GM23338 (cell line): ENCODE data around the gene SMG7. TPM values are rescaled to one million over a fixed set of nuclear protein-coding genes. Genes with fewer than 3 reads are reported as not detected.

Experiments
- ATAC-seq: fragments of 200-7000 bp; cut with Tn5 transposase; 3 replicates; pipeline ENCODE4 v1.9.1; 2020
- DNase-seq: peaks from one replicate; pipeline ENCODE4 v3.0.0-alpha.2; 2015; ENCODE audit warnings: low spot score
- H2AFZ ChIP-seq: fragments of 200-600 bp; sonication (generic); 2 replicates; pipeline ENCODE4 v1.8.0; 2016; ENCODE audit warnings: antibody characterized with exemption, mild to moderate bottlenecking, moderate library complexity
- H3F3A ChIP-seq: fragments of 200-600 bp; sonication (generic); replicated peaks from 2 replicates; pipeline ENCODE4 v1.8.0; 2017; ENCODE audit warnings: antibody characterized with exemption, mixed run types, low read depth
- H3K27ac ChIP-seq: fragments of 200-600 bp; sonication (generic); 2 replicates; pipeline ENCODE4 v1.6.1; 2016; ENCODE audit warnings: low read depth
- H3K27me3 ChIP-seq: fragments of 200-600 bp; sonication (generic); 2 replicates; pipeline ENCODE4 v1.8.0; 2016; ENCODE audit warnings: mild to moderate bottlenecking, mixed run types, moderate library complexity; ENCODE audit not compliant: insufficient read depth
- H3K36me3 ChIP-seq: fragments of 200-600 bp; sonication (generic); 2 replicates; pipeline ENCODE4 v1.8.0; 2016; ENCODE audit warnings: mild to moderate bottlenecking; ENCODE audit not compliant: insufficient read depth
- H3K4me1 ChIP-seq: fragments of 200-600 bp; sonication (generic); 2 replicates; pipeline ENCODE4 v1.8.0; 2016; ENCODE audit warnings: mild to moderate bottlenecking, moderate library complexity; ENCODE audit not compliant: insufficient read depth
- H3K4me2 ChIP-seq: fragments of 200-600 bp; sonication (generic); 2 replicates; pipeline ENCODE4 v1.7.1; 2017; ENCODE audit warnings: mixed run types
- H3K4me3 ChIP-seq: fragments of 200-600 bp; sonication (generic); 2 replicates; pipeline ENCODE4 v1.6.1; 2016; ENCODE audit warnings: mixed run types
- H3K79me2 ChIP-seq: fragments of 200-600 bp; sonication (generic); replicated peaks from 2 replicates; pipeline ENCODE4 v1.8.0; 2017; ENCODE audit warnings: mild to moderate bottlenecking; ENCODE audit not compliant: insufficient read depth
- H3K9me2 ChIP-seq: fragments of 200-600 bp; sonication (generic); 2 replicates; pipeline ENCODE4 v1.8.0; 2017; ENCODE audit not compliant: insufficient read depth
- H4K20me1 ChIP-seq: fragments of 200-600 bp; sonication (generic); replicated peaks from 2 replicates; pipeline ENCODE4 v1.8.0; 2017; ENCODE audit warnings: mild to moderate bottlenecking; ENCODE audit not compliant: insufficient read depth
- H3K27ac Mint-ChIP-seq: 2 replicates; pipeline ENCODE4 v1.8.0; 2020; ENCODE audit warnings: inconsistent platforms, mild to moderate bottlenecking, moderate library complexity, mixed read lengths
- H3K27me3 Mint-ChIP-seq: 3 replicates; pipeline ENCODE4 v1.8.0; 2022; ENCODE audit warnings: low read depth, mild to moderate bottlenecking, moderate library complexity, mixed read lengths, inconsistent platforms; ENCODE audit not compliant: insufficient read depth, poor library complexity
- H3K36me3 Mint-ChIP-seq: 3 replicates; pipeline ENCODE4 v1.8.0; 2021; ENCODE audit warnings: low read depth, mild to moderate bottlenecking, inconsistent platforms, moderate library complexity, mixed read lengths
- H3K4me1 Mint-ChIP-seq: 3 replicates; pipeline ENCODE4 v1.8.0; 2020; ENCODE audit warnings: mild to moderate bottlenecking, inconsistent platforms, mixed read lengths
- H3K4me3 Mint-ChIP-seq: 3 replicates; pipeline ENCODE4 v1.8.0; 2021; ENCODE audit warnings: moderate library complexity, mild to moderate bottlenecking, inconsistent platforms, mixed read lengths
- H3K9me3 Mint-ChIP-seq: 3 replicates; pipeline ENCODE4 v1.8.0; 2020; ENCODE audit warnings: moderate library complexity, mild to moderate bottlenecking, inconsistent platforms, mixed read lengths
- EZH2phosphoT487 ChIP-seq: fragments of 200-600 bp; sonication (generic); IDR thresholded peaks from one replicate; pipeline ENCODE4 v1.8.1; 2018; ENCODE audit warnings: antibody characterized with exemption; ENCODE audit not compliant: unreplicated experiment
- JUNB ChIP-seq: IDR thresholded peaks from one replicate; pipeline ENCODE4 v1.6.1; 2016; ENCODE audit warnings: antibody characterized with exemption; ENCODE audit not compliant: unreplicated experiment
- NANOG ChIP-seq: IDR thresholded peaks from 2 replicates; pipeline ENCODE4 v1.6.1; 2016; ENCODE audit warnings: antibody characterized with exemption, borderline replicate concordance
- STAT1 ChIP-seq: IDR thresholded peaks from one replicate; pipeline ENCODE4 v1.6.1; 2016; ENCODE audit warnings: antibody characterized with exemption; ENCODE audit not compliant: unreplicated experiment
- ZNF114 ChIP-seq: fragments of 250-450 bp; sonication (Bioruptor Pico); IDR thresholded peaks from 2 replicates; pipeline ENCODE4 v1.5.0; 2020; ENCODE audit warnings: mild to moderate bottlenecking, moderate library complexity
- ZNF331 ChIP-seq: fragments of 250-450 bp; sonication (Bioruptor Pico); IDR thresholded peaks from 2 replicates; pipeline ENCODE4 v1.5.0; 2020; ENCODE audit warnings: low read depth, mild to moderate bottlenecking, moderate library complexity
- polyA plus RNA-seq: library from polyadenylated mRNA; unstranded; fragments of >200 nt; fragmentation: Nextera tagmentation; extraction: Ambion mirVana; gene quantifications from 2 replicates; pipeline ENCODE4 v1.2.1, GENCODE V29; 2016
- total RNA-seq: library from RNA; depleted of rRNA; stranded (reverse); fragments of >200 nt; shearing (Covaris generic); gene quantifications from 2 replicates; pipeline ENCODE4 v1.2.3, GENCODE V29; 2014
- TF ChIP-seq, protein P1 (sequence below), 2 experiments: fragments of 200-600 bp in 1 of 2; sonication (generic) in 1 of 2; conservative IDR thresholded peaks; 2 replicates each; pipeline versions ENCODE4 v1.5.1 to v1.6.1; 2016 to 2017; ENCODE audit warnings: antibody characterized with exemption in 2 of 2, low read depth in 2 of 2, mild to moderate bottlenecking in 2 of 2, moderate library complexity in 1 of 2
- TF ChIP-seq, protein P2 (sequence below): fragments of 250-450 bp; sonication (Bioruptor Pico); IDR thresholded peaks from 2 replicates; pipeline ENCODE4 v1.5.0; 2020; ENCODE audit warnings: mild to moderate bottlenecking, moderate library complexity

The SMG7 gene
- total and polyA plus RNA-seq, 2 experiments from 2014 or later = 33.0 to 79.4 TPM

DNA sequence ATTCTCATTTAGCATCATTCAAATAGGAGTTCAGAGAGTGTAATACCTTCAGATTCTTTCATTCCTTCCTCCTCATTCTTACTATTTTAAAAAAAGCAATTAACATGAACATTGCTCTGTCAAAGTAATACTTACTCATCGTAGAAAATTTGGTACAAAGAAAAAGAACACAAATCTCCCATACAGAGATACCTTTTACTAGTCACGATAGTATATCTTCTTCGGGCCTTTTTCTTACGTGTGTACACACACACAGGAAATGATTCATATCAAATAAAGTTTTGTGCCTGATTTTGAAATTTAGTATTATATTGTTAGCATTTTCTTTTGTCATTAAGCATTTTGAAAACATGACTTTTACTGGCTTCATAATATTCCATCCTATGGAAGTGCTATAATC is 65.1 kb downstream of the SMG7 start:
- TF ChIP-seq STAT1 (no peak), ZNF114 (CRISPR knock-in tag) (no peak), EZH2phosphoT487 (no peak), JUNB (no peak), NANOG (no peak), ZNF331 (no peak)
- TF ChIP-seq, protein P1, sequence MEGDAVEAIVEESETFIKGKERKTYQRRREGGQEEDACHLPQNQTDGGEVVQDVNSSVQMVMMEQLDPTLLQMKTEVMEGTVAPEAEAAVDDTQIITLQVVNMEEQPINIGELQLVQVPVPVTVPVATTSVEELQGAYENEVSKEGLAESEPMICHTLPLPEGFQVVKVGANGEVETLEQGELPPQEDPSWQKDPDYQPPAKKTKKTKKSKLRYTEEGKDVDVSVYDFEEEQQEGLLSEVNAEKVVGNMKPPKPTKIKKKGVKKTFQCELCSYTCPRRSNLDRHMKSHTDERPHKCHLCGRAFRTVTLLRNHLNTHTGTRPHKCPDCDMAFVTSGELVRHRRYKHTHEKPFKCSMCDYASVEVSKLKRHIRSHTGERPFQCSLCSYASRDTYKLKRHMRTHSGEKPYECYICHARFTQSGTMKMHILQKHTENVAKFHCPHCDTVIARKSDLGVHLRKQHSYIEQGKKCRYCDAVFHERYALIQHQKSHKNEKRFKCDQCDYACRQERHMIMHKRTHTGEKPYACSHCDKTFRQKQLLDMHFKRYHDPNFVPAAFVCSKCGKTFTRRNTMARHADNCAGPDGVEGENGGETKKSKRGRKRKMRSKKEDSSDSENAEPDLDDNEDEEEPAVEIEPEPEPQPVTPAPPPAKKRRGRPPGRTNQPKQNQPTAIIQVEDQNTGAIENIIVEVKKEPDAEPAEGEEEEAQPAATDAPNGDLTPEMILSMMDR (conservative IDR thresholded peaks at IDR 0.05; ENCODE audit: low read depth in 2 of 2) = no peak
- TF ChIP-seq, protein P2, sequence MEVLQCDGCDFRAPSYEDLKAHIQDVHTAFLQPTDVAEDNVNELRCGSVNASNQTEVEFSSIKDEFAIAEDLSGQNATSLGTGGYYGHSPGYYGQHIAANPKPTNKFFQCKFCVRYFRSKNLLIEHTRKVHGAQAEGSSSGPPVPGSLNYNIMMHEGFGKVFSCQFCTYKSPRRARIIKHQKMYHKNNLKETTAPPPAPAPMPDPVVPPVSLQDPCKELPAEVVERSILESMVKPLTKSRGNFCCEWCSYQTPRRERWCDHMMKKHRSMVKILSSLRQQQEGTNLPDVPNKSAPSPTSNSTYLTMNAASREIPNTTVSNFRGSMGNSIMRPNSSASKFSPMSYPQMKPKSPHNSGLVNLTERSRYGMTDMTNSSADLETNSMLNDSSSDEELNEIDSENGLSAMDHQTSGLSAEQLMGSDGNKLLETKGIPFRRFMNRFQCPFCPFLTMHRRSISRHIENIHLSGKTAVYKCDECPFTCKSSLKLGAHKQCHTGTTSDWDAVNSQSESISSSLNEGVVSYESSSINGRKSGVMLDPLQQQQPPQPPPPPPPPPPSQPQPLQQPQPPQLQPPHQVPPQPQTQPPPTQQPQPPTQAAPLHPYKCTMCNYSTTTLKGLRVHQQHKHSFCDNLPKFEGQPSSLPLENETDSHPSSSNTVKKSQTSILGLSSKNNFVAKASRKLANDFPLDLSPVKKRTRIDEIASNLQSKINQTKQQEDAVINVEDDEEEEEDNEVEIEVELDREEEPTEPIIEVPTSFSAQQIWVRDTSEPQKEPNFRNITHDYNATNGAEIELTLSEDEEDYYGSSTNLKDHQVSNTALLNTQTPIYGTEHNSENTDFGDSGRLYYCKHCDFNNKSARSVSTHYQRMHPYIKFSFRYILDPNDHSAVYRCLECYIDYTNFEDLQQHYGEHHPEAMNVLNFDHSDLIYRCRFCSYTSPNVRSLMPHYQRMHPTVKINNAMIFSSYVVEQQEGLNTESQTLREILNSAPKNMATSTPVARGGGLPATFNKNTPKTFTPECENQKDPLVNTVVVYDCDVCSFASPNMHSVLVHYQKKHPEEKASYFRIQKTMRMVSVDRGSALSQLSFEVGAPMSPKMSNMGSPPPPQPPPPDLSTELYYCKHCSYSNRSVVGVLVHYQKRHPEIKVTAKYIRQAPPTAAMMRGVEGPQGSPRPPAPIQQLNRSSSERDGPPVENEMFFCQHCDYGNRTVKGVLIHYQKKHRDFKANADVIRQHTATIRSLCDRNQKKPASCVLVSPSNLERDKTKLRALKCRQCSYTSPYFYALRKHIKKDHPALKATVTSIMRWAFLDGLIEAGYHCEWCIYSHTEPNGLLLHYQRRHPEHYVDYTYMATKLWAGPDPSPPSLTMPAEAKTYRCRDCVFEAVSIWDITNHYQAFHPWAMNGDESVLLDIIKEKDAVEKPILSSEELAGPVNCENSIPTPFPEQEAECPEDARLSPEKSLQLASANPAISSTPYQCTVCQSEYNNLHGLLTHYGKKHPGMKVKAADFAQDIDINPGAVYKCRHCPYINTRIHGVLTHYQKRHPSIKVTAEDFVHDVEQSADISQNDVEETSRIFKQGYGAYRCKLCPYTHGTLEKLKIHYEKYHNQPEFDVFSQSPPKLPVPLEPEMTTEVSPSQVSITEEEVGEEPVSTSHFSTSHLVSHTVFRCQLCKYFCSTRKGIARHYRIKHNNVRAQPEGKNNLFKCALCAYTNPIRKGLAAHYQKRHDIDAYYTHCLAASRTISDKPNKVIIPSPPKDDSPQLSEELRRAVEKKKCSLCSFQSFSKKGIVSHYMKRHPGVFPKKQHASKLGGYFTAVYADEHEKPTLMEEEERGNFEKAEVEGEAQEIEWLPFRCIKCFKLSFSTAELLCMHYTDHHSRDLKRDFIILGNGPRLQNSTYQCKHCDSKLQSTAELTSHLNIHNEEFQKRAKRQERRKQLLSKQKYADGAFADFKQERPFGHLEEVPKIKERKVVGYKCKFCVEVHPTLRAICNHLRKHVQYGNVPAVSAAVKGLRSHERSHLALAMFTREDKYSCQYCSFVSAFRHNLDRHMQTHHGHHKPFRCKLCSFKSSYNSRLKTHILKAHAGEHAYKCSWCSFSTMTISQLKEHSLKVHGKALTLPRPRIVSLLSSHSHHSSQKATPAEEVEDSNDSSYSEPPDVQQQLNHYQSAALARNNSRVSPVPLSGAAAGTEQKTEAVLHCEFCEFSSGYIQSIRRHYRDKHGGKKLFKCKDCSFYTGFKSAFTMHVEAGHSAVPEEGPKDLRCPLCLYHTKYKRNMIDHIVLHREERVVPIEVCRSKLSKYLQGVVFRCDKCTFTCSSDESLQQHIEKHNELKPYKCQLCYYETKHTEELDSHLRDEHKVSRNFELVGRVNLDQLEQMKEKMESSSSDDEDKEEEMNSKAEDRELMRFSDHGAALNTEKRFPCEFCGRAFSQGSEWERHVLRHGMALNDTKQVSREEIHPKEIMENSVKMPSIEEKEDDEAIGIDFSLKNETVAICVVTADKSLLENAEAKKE (CRISPR knock-in tag) = no peak

More for the DNA sequence above, 65.1 kb downstream of the SMG7 start:
- Histone ChIP-seq H4K20me1 (no peaks in the 10 kb centered on the region; the same call in 1 of the 2 replicates), H3K4me2 (no peak overlapping the region), H2AFZ (no peak overlapping the region), H3K27ac (no peak overlapping the region), H3K9me2 (no peaks in the 10 kb centered on the region), H3K27me3 (no peaks in the 10 kb centered on the region), H3K4me1 (no peaks in the 10 kb centered on the region), H3F3A (no peaks in the 10 kb centered on the region; the same call in 1 of the 2 replicates), H3K79me2 (no peaks in the 10 kb centered on the region; the same call in 1 of the 2 replicates), H3K36me3 (peaks cover 52% of the 10 kb centered on the region), H3K4me3 (no peak overlapping the region)
- Mint-ChIP-seq H3K4me3 (no peak overlapping the region), H3K27ac (no peak overlapping the region), H3K36me3 (peaks cover 59% of the 10 kb centered on the region), H3K27me3 (no peaks in the 10 kb centered on the region), H3K4me1 (no peaks in the 10 kb centered on the region), H3K9me3 (no peaks in the 10 kb centered on the region)
- DNase-seq (no peak), ATAC-seq (no peak)
